HG02973 (cell line): Measurements from ENCODE around the gene HCN1.
"Not testable (repeated sequence)": the region's sequence is repeated elsewhere in the genome, so short reads cannot be mapped to it uniquely, and the experiment has no call there.

Source experiments
- ATAC-seq: cut with Tn5 transposase; IDR thresholded peaks from one replicate; pipeline ENCODE4 v1.9.1; 2021; ENCODE audit warnings: moderate library complexity; ENCODE audit not compliant: unreplicated experiment

HCN1 gene

GRCh38 chr5:45312627-45313026 is 383.6 kb downstream of the HCN1 start:
- not testable (repeated sequence) for ATAC-seq

GRCh38 chr5:45295231-45295630 is 400.9 kb downstream of the HCN1 start:
- ATAC-seq = no peak

DNA sequence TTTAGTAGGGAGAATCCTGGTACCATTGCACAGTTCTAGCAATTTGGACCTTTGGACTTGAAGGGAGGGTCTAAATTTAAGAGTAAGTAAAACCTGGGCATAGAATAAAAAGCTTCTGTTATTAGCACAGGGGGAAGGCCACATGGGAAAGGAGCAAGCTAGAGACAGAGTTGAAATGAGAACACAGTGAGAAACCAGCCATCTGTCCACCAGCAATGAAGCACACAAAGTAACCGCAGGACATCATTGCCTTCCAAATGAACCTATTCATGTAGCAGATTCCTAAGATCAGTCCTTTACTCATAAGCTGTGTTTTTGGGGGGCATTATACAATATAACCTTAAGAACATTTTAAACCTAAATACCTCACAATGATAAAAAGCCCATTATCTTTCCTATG is 407.4 kb downstream of the HCN1 start:
- no peak for ATAC-seq

DNA sequence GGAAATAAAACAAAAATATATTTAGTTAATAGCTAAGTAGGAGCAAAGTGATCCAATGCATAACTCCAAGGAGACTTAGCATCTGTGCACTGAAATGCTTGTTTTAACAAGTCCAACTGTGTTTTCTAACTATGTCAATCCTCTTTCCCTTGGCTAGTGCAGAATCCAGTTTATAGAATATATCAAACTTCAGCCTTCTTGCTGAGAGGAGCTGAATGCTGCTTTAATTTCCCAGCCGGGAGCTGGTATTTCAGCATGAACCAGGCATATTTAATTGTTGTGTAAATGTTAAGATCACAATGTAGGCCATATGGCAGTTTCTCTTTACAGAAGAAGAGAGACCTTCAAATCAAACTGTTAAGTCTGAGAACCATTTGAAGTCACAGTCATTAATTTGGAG is 411.7 kb downstream of the HCN1 start:
- ATAC-seq = no peak

- no peak for ATAC-seq
Measured at GRCh38 chr5:45281081-45281480, 415.1 kb downstream of the HCN1 start.

- no peak for ATAC-seq
Measured at GRCh38 chr5:45279109-45279508, 417.1 kb downstream of the HCN1 start.

DNA sequence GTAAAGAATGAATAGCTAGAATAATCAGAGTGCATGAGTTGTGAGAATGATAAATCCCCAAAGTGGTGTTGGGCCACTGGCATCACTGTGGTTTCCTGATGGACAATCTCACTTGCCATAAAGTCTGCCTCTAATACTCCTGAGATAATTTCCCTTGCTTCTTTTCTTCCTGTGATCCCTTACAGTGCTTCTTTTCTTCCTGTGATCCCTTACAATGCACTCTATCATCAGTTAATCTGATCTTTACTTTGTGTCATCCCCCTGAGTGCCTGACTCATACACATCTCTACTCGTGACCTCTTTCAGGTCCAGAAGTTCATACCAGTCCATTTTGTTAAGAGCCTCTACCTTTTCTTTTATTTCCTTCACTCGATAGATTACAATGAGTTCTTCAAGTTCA is 418.3 kb downstream of the HCN1 start:
- ATAC-seq = no peak

DNA sequence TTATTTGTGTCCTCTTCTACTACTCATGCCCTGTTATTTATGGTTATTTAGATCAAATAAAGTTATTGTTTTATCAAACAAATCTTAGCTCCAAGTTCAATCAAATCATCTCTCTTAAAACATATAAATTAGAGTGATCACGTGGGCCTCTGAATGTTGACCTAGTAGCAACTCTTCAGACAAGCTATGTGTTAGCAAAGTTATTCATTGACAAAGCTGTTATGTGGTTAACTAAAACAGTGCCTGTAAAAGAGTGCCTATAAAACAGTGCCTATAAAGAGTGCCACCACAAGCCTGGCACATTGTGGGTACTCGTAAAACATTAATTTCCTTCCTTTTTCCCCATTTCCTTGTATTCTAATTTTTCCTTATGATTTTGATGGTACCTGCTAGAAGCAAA is 421.9 kb downstream of the HCN1 start:
- no peak for ATAC-seq

DNA sequence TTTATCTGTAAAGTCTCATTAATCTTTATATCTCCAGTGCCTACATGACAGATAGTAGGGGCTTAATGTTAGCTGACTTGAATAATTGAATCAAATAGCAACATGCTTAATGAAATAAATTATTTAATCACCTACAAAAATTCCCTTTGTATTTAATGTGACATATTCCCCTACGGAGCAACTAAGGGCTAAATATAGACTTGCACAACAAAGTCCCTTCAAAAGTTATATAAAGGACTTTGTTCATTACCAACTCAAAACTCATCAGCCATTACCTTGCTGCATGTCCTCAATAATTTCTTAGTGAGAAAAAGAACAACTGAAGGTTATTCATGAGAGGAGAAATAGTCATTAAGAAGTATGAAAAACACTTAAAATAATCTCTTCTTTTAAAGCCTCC is 424.6 kb downstream of the HCN1 start:
- ATAC-seq = no peak

DNA sequence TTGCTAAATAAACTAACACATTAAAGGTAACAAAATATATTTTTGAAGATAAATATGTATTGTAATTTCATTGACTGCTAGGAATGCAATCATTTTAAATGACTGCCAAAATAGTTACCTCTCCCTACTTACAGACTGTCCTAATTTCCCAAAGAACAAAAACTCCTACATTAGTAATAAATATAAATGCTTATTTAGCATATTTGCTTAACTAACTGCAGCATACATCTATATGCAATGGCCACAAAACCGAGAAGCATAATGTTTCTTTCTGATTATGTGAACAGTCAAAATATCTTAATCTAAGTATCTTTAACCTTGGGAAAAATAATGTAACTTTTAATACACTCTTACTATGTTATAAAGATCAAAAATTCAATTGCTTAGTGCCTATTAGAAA is 431.7 kb downstream of the HCN1 start:
- ATAC-seq = no peak

GRCh38 chr5:45262061-45262590 is 434.1 kb downstream of the HCN1 start:
- ATAC-seq = no peak

- ATAC-seq = no peak
Measured at GRCh38 chr5:45261125-45261524, 435.1 kb downstream of the HCN1 start.

DNA sequence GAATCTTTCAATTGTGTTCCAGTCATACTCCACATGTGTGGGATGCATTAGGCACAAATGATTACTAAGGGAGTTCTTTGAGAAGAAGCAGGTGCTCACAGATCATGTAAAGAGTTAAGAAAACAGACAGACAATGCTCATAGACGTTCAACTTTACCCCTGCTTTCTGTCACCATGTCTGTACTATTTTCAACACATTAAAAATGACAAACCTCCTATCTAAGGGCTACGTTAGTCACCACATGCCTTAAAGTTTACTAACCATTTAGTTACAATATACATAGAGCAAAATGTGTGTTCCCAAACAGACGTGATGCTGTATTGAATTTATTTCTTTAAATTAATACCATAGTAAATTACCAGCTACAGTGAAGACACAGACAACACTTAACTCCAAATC is 435.9 kb downstream of the HCN1 start:
- no peak for ATAC-seq

- ATAC-seq = no peak
Measured at GRCh38 chr5:45252978-45253377, 443.2 kb downstream of the HCN1 start.

- ATAC-seq = no peak
Measured at GRCh38 chr5:45252541-45252940, 443.6 kb downstream of the HCN1 start.

- no peak for ATAC-seq
Measured at GRCh38 chr5:45225571-45226031, 470.6 kb downstream of the HCN1 start.

DNA sequence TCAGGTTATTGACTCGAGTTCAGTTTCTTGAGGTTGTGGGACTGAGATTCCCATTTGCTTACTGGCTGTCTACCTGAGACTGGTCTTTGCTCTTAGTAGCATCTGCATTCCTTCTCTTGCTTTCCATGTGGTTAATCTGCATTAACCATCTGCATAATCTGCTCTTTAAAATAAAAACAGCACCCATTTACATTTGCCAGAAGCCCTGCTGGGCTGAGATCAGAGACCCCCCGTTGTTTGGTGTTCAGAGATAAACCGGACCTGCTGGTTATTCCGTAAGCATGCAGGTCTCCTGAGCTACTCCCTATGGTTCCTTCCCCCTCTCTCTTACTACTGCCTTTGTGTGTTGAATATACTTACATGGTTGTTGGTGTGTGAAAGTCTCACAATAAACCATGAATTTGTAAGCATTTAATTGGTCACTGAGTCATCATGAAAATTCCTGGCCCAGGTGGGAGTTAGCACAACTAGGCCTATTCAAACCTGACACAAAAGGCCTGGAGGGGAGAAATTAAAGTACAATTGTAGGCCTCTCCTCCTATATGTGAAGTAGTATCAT is 490.7 kb downstream of the HCN1 start:
- no peak for ATAC-seq
